Activated CD8-positive, alpha-beta memory T cell treated with anti-CD3 and anti-CD28 coated beads for 4 hours (primary cell): ENCODE data around the gene ENKD1.

Experiments
- DNase-seq, 2 donors: peaks; one replicate each; pipeline ENCODE4 v3.0.0-alpha.2; 2020; ENCODE audit warnings: low read depth in 2 of 2

The ENKD1 gene

GRCh38 chr16:67662653-67663010 lies 3.9 kb downstream of the ENKD1 start:
- DNase-seq = no peak

GRCh38 chr16:67661886-67662652 lies 4.5 kb downstream of the ENKD1 start:
- DNase-seq = no peak

GRCh38 chr16:67661101-67661761 lies 5.3 kb downstream of the ENKD1 start:
- no peak for DNase-seq

- peak; percentile 91 to 94 for DNase-seq
Observed at GRCh38 chr16:67660564-67661028, 6.0 kb downstream of the ENKD1 start, which contains the start of gene PARD6A. Gene PARD6A (plus strand): TSS chr16:67660960. CDS start chr16:67661039, 79 bp downstream.

DNA sequence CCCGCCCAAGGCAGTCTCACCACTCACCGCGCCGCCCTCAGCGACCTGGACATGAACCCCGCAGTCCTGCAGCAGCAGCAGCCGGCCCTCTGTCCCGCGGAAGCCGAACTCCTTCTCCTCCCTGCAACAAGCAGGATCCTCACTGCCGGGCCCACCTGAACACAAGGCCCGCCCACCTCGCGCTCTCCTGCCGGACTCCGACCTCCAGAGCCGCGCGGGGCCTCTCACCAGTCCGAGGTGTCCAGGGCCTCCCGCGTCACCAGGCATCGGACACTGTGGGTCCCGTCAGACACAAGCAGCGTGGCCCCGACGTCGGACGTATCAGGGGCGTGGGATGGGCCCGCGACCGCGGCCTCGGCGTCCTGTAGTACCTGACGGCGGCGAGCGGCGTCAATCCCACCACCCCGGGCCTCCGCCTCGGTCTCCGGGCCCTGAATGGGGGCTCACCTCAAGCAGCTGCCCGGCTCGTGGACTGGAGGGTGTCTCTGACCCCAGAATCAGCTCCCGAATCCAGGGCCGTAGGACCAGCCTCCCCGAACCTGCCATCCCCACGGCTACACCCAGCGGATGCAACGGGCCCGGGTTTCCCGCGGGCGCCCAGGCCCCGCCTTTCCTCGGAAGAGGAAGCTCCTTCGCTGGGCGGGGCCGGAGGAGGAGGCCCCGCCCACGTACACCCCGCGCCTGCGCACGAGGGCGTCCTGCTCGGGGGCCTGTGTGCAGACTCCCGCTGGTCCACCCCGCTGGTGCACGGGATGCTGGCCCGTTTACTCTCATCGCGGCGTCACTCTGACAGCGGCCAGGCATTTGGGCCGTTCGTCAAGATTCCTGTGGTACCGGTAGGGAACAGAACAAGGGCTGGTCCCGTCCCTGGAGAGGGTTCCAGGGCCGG lies 6.6 kb downstream of the ENKD1 start, which contains the start of gene ACD:
Gene ACD, minus strand, starts transcription at position 586 of the 889 bp plus-strand sequence. Its CDS starts 40 bp downstream, at position 546.
- DNase-seq = peak; percentile 83

DNA sequence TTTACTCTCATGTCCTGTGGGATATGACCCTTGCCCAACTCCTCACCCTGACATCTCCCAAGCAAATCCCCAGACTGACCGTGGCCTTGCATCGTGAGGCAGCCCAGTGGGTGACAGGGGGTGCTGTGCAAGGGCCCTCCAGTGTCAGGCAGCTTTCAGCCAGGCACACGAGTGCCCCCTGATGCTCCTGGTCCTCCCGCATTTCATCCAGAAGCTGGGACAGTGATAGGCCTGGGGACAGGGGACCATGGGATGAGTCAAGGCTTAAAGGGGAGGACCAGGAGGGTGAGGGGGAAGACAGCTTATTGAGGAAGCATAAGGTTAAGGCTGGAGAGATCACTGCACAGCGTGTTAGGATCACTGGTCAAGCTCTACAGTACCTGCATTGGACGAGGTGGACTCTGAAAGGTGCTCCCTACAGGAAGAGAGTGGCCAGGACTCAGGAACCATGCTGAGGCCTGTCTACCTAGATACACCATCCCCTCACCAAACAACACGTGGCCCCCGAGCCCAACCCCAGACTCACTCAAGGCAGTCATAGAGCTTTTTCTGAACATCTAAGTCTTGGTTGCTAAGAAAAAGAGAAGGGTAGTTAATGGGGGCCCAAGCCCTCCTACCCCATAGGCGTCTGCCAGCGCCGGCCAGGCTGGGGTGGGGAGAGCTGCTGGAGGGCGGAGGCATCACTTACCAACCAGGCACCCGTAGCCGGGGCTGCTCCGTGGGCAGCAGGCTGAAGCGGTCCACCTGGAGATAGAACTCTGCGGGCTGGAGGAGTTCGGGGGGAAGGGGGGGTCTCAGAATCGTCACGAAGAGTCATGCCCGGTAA lies 7.5 kb downstream of the ENKD1 start:
- DNase-seq = no peak

GRCh38 chr16:67657751-67658518 lies 8.6 kb downstream of the ENKD1 start:
- DNase-seq = no peak

DNA sequence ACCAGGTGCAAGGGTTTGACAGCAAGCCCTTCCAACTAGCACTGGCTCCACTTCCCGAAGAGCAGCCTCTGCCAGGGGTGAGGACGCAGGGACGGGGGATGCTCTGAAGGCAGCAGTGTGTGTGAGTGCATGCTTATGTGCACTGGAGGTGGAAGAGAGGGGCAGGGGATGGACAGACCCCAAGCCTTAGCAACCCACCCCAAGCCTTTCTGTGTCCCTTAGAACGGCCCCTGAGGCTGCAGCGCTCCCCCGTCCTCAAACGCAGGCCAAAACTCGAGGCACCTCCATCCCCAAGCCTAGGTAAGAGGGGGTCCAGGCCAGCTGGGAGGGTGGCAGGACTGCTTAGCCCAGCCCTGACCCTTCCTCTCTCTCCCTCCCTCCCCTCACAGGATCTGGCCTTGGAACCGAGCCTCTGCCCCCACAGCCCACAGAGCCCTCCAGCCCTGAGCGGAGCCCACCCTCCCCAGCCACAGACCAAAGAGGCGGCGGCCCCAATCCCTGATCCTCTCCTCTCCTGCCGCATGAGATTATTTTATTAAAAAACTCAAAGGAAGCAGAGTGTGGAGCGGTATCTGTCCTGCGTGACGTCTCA lies 9.4 kb downstream of the ENKD1 start:
- DNase-seq = no peak

DNA sequence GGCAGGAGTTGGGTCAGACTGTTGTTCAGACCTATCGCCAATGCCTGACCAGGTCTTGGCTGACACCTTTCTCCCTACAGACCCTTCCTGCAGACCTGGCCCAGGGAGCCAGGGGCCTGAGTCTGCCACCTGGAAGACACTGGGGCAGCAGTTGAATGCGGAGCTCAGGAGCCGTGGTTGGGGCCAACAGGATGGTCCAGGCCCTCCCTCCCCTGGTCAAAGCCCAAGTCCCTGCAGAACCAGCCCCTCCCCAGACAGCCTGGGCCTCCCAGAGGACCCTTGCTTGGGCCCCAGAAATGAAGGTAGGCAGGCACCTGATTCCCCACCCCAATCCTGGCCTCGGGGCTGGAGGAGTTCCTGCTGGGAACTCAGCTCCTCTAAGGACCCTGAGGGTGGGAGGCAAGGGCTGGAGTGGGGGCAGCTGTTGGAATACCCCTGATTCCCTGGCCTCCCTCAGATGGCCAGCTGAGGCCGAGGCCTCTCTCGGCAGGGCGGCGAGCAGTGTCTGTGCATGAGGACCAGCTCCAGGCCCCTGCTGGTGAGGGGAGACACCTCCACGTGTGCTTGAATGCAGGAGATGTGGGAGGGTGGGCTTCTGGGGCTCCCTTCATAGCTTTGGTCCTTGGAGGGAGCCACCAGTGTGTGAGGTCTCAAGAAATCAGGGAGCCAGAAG lies 10.1 kb downstream of the ENKD1 start:
- no peak for DNase-seq

GRCh38 chr16:67655363-67655762 lies 11.2 kb downstream of the ENKD1 start:
- DNase-seq = no peak

- no peak for DNase-seq
Observed at GRCh38 chr16:67654403-67654911, 12.1 kb downstream of the ENKD1 start.

GRCh38 chr16:67653789-67654402 lies 12.7 kb downstream of the ENKD1 start:
- no peak for DNase-seq

GRCh38 chr16:67653128-67653788 lies 13.3 kb downstream of the ENKD1 start:
- DNase-seq = no peak

- no peak for DNase-seq
Observed at GRCh38 chr16:67652578-67653127, 13.9 kb downstream of the ENKD1 start.

GRCh38 chr16:67651847-67652246 lies 14.7 kb downstream of the ENKD1 start:
- DNase-seq = no peak

DNA sequence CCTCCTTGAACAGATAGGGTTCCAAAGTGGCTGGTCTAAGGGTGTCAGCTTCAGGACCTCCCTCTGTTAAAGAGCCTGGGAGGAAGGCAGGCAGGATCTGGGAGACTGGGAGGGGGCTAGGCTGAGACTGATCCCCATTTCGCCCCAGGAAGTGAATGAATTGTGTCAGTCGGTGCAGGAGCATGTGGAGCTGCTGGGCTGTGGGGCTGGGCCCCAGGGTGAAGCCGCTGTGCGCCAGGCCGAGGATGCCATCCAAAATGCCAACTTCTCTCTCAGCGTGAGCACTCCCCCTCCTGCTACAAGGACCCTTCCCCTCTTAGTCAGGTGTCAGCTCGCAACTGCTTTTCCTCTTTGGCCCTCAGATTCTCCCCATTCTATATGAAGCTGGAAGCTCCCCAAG lies 15.5 kb downstream of the ENKD1 start:
- no peak for DNase-seq

- DNase-seq = no peak
Observed at GRCh38 chr16:67650023-67650422, 16.5 kb downstream of the ENKD1 start.

DNA sequence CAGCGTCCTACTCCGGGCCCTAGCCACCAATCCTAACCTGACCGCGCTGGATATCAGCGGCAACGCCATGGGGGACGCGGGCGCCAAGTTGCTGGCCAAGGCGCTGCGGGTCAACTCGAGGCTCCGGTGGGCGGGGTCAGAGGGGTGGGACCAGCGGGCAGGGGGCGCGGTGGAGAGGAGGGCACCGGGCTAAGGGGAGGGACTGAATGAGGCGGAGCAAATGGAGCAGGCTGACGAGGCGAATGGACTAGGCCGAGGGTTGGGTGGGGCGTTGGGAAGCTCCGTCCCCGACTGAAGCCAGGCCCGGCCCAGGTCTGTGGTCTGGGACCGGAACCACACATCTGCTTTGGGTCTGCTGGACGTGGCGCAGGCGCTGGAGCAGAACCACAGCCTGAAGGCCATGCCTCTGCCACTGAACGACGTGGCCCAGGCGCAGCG lies 17.0 kb downstream of the ENKD1 start:
- no peak for DNase-seq
